Fibroblast of lung (primary cell): ENCODE data around the gene KHDC3L. TPM values are rescaled to one million over a fixed set of nuclear protein-coding genes. Genes with fewer than 3 reads are reported as not detected.
A peak's percentile ranks its signal among the peaks of the same experiment; 100 is the strongest.

Experiments used
- DNase-seq, 2 donors: peaks; one replicate each; pipeline versions ENCODE4 v3.0.0 to v3.0.0-alpha.2; 2010; ENCODE audit warnings: low read depth in 2 of 2
- H2AFZ ChIP-seq: 2 replicates; pipeline ENCODE4 v1.5.1; 2012; ENCODE audit warnings: low read length, control low read depth, inconsistent platforms
- H3K27ac ChIP-seq: 2 replicates; pipeline ENCODE4 v1.5.1; 2011; ENCODE audit warnings: low read length, control low read depth; ENCODE audit not compliant: insufficient read depth
- H3K27me3 ChIP-seq: 2 replicates; pipeline ENCODE4 v1.5.1; 2011; ENCODE audit warnings: mild to moderate bottlenecking, low read length; ENCODE audit not compliant: control insufficient read depth, insufficient read depth
- H3K36me3 ChIP-seq: 2 replicates; pipeline ENCODE4 v1.5.1; 2011; ENCODE audit warnings: low read length; ENCODE audit not compliant: control insufficient read depth, insufficient read depth
- H3K4me1 ChIP-seq: 2 replicates; pipeline ENCODE4 v1.5.1; 2011; ENCODE audit warnings: low read length; ENCODE audit not compliant: control insufficient read depth, insufficient read depth; ENCODE audit errors: extremely low read depth
- H3K4me2 ChIP-seq: 2 replicates; pipeline ENCODE4 v1.5.1; 2011; ENCODE audit warnings: low read length, control low read depth; ENCODE audit not compliant: insufficient read depth; ENCODE audit errors: extremely low read depth
- H3K4me3 ChIP-seq, 4 experiments: fragments of 200-600 bp in 1 of 4; sonication (generic) in 1 of 4; replicated peaks in 1 of 4; 2 replicates each; pipeline ENCODE4 v1.5.1; 2011 to 2016; ENCODE audit warnings: low read length in 4 of 4, low read depth in 3 of 4, mild to moderate bottlenecking in 3 of 4, control low read depth in 2 of 4, inconsistent platforms in 1 of 4, mixed read lengths in 1 of 4; ENCODE audit not compliant: insufficient read depth in 1 of 4; ENCODE audit errors: control extremely low read depth in 1 of 4
- H3K79me2 ChIP-seq: 2 replicates; pipeline ENCODE4 v1.5.1; 2012; ENCODE audit warnings: mild to moderate bottlenecking, low read length, inconsistent platforms; ENCODE audit not compliant: control insufficient read depth, insufficient read depth
- H3K9ac ChIP-seq: 2 replicates; pipeline ENCODE4 v1.5.1; 2011; ENCODE audit warnings: mild to moderate bottlenecking, low read length, control low read depth; ENCODE audit not compliant: insufficient read depth
- H3K9me3 ChIP-seq: 2 replicates; pipeline ENCODE4 v1.5.1; 2012; ENCODE audit warnings: low read depth, low read length; ENCODE audit not compliant: control insufficient read depth, insufficient read depth
- H4K20me1 ChIP-seq: 2 replicates; pipeline ENCODE4 v1.5.1; 2011; ENCODE audit warnings: low read length; ENCODE audit not compliant: control insufficient read depth, insufficient read depth; ENCODE audit errors: extremely low read depth
- CTCF ChIP-seq, 2 donors: IDR thresholded peaks in 1 of 2; conservative IDR thresholded peaks in 1 of 2; 1 replicate in 1 of 2; 2 replicates in 1 of 2; pipeline ENCODE4 v1.5.1; 2011 to 2012; ENCODE audit warnings: low read length in 2 of 2, control low read depth in 1 of 2, inconsistent platforms in 1 of 2, low read depth in 1 of 2, mild to moderate bottlenecking in 1 of 2
- EZH2 ChIP-seq: IDR thresholded peaks from 2 replicates; pipeline ENCODE4 v1.5.1; 2012; ENCODE audit warnings: low read length, control low read depth, mild to moderate bottlenecking; ENCODE audit errors: missing control alignments
- polyA plus RNA-seq, 2 donors: library from polyadenylated mRNA; depleted of rRNA in 1 of 2; stranded (reverse) in 1 of 2; unstranded in 1 of 2; fragments of >200 nt; gene quantifications; 2 replicates each; pipeline ENCODE4 v1.2.1, GENCODE V29; 2011 to 2012; ENCODE audit warnings: missing spikeins in 1 of 2
- total RNA-seq: library from RNA; depleted of rRNA; stranded (reverse); fragments of >200 nt; gene quantifications from 2 replicates; pipeline ENCODE4 v1.2.1, GENCODE V29; 2014

KHDC3L gene
- total and polyA plus RNA-seq, 2 donors (not counting 1 experiment from before 2014, with no cell fraction given), result not detected

GRCh38 chr6:73339340-73339739 lies 23.1 kb upstream of the KHDC3L start:
- DNase-seq, result peak in 1 of 2 donors; percentile 3
- Histone ChIP-seq H3K9ac (no peak overlapping the region), H3K4me3 (no peak overlapping the region), H3K36me3 (no peaks in the 10 kb centered on the region), H3K4me2 (no peak overlapping the region), H3K9me3 (no peaks in the 10 kb centered on the region), H3K27ac (no peak overlapping the region), H3K4me1 (no peaks in the 10 kb centered on the region), H3K27me3 (no peaks in the 10 kb centered on the region), H2AFZ (no peak overlapping the region), H4K20me1 (no peaks in the 10 kb centered on the region), H3K79me2 (no peaks in the 10 kb centered on the region)
- TF ChIP-seq EZH2 (no peak), CTCF (conservative IDR thresholded peaks at IDR 0.05 in 1 of 2, IDR thresholded peaks at IDR 0.05 in 1 of 2; ENCODE audit: low read depth in 1 of 2, low read length in 2 of 2) (no peak)

- H3K9me3 ChIP-seq, result no peaks in the 10 kb centered on the region
- H3K4me3 ChIP-seq, result no peak overlapping the region
- H3K27ac ChIP-seq, result no peak overlapping the region
- no peaks in the 10 kb centered on the region for H3K4me1 ChIP-seq
- H2AFZ ChIP-seq, result no peak overlapping the region
- no peak overlapping the region for H3K9ac ChIP-seq
- no peaks in the 10 kb centered on the region for H3K79me2 ChIP-seq
- no peaks in the 10 kb centered on the region for H3K27me3 ChIP-seq
- no peak overlapping the region for H3K4me2 ChIP-seq
- TF ChIP-seq CTCF (conservative IDR thresholded peaks at IDR 0.05 in 1 of 2, IDR thresholded peaks at IDR 0.05 in 1 of 2; ENCODE audit: low read depth in 1 of 2, low read length in 2 of 2) (no peak), EZH2 (no peak)
- H4K20me1 ChIP-seq, result no peaks in the 10 kb centered on the region
- peak in 1 of 2 donors; percentile 24 for DNase-seq
- no peaks in the 10 kb centered on the region for H3K36me3 ChIP-seq
These were observed 22.4 kb upstream of the KHDC3L start for GRCh38 chr6:73340048-73340447.

GRCh38 chr6:73341335-73341734 lies 21.1 kb upstream of the KHDC3L start:
- no peaks in the 10 kb centered on the region for H3K9me3 ChIP-seq
- TF ChIP-seq CTCF (conservative IDR thresholded peaks at IDR 0.05 in 1 of 2, IDR thresholded peaks at IDR 0.05 in 1 of 2; ENCODE audit: low read depth in 1 of 2, low read length in 2 of 2), result no peak
- TF ChIP-seq EZH2, result no peak

More at GRCh38 chr6:73341335-73341734, 21.1 kb upstream of the KHDC3L start:
- H3K79me2 ChIP-seq, result no peaks in the 10 kb centered on the region
- no peaks in the 10 kb centered on the region for H3K4me1 ChIP-seq
- H4K20me1 ChIP-seq, result no peaks in the 10 kb centered on the region
- H3K4me3 ChIP-seq, result no peak overlapping the region
- H3K4me2 ChIP-seq, result no peak overlapping the region
- H2AFZ ChIP-seq, result no peak overlapping the region
- no peak for DNase-seq
- no peak overlapping the region for H3K27ac ChIP-seq
- H3K36me3 ChIP-seq, result no peaks in the 10 kb centered on the region
- no peak overlapping the region for H3K9ac ChIP-seq
- no peaks in the 10 kb centered on the region for H3K27me3 ChIP-seq
